Mucosa of descending colon (tissue), 3 donors: Measurements from ENCODE around the gene STX18. TPM values are rescaled to one million over a fixed set of nuclear protein-coding genes. Genes with fewer than 3 reads are reported as not detected.

Source experiments
- ATAC-seq: fragments of 200-7000 bp; cut with Tn5 transposase; one replicate; pipeline ENCODE4 v1.9.1; 2020; ENCODE audit warnings: mild to moderate bottlenecking, moderate library complexity
- DNase-seq, 3 donors: peaks; one replicate each; pipeline ENCODE4 v3.0.0-alpha.2; 2020
- H3K36me3 ChIP-seq: fragments of 200-600 bp; one replicate; pipeline ENCODE4 v1.8.0; 2021; ENCODE audit warnings: low read depth, mild to moderate bottlenecking
- H3K4me1 ChIP-seq: fragments of 200-600 bp; one replicate; pipeline ENCODE4 v1.8.0; 2021; ENCODE audit warnings: low read depth, mild to moderate bottlenecking
- H3K4me3 ChIP-seq: fragments of 200-600 bp; one replicate; pipeline ENCODE4 v1.8.0; 2021; ENCODE audit warnings: mild to moderate bottlenecking
- H3K9me3 ChIP-seq: fragments of 200-600 bp; one replicate; pipeline ENCODE4 v1.8.0; 2021; ENCODE audit warnings: mild to moderate bottlenecking
- CTCF ChIP-seq: fragments of 200-600 bp; IDR thresholded peaks from one replicate; pipeline ENCODE4 v1.8.0; 2022; ENCODE audit warnings: antibody characterized with exemption, mild to moderate bottlenecking
- intact Hi-C, 2 donors: fragments of 100-400 bp; cut with DNase I in 1 of 2; cut with micrococcal nuclease in 1 of 2; formaldehyde crosslinking; loops; one replicate each; pipeline versions ENCODE4 v1.11.0 to v1.11.1; 2022; cut with DNase I, micrococcal nuclease
- total RNA-seq, 3 donors: library from RNA; stranded (reverse); fragmentation: NEBNext Ultra II Directional in 2 of 3; extraction: Animal tissue kit (Norgen Biotek cat#: 25700) in 2 of 3; gene quantifications; one replicate each; pipeline versions ENCODE4 v1.2.1 to v1.2.4, GENCODE V29; 2021 to 2023
- donor health status: DM: no; HTN: no; CAD: no; lungs with moderate emphysema.
- donor health status: DM: no; HTN: no; CAD: no.
- donor health status: DM: no; HTN: yes; CAD: no.

STX18 gene
- total RNA-seq, 3 donors from 2014 or later = 33.1 to 43.3 (median 36.3) TPM

DNA sequence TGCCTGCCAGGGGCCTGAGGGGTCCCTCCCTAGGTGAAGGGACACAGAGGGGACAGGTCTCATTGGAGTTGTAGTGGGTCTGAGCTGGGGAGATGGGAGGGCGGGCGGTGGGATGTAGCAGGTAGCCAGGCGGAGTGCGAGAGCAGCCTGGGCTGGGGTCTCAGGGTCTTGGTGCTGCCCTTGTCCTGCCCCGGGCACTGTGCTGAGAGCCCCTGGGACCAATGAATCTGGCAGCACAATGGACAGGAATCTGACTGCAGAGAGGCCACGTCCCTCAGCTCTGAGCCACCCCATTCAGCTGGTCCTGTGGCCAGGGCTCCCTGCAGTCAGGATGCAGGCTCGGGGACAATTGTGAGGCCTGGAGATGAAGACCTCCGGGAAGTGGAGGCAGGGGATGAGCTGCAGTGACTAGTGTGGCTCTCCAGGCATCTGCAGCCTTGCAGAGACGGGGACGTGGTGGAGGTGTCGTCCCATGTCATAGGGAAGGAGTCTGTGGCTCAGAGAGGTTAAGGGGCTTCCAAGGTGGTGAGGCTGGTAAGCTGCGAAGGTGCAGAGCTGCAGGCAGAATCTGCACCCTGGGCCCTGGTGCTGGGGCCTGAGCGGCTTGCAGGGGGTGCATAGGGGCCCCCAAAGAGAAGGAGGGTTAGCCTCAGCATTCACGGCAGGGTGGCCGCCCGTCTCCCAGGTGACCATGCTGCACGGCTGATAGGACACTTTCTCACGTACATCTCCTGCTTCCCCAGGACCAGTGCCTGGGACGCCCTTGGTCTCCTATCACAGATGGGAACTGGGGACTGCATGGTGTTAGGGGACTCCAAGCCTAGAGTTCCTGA lies 134.3 kb downstream of the STX18 start:
- DNase-seq = peak in 1 of 3 donors; percentile 29
- intact Hi-C loops = no loop called here
- Histone ChIP-seq H3K4me3 (no peak overlapping the region), H3K4me1 (no peaks in the 10 kb centered on the region), H3K9me3 (no peaks in the 10 kb centered on the region), H3K36me3 (no peaks in the 10 kb centered on the region)
- peak; percentile 7 for ATAC-seq
- TF ChIP-seq CTCF = no peak

DNA sequence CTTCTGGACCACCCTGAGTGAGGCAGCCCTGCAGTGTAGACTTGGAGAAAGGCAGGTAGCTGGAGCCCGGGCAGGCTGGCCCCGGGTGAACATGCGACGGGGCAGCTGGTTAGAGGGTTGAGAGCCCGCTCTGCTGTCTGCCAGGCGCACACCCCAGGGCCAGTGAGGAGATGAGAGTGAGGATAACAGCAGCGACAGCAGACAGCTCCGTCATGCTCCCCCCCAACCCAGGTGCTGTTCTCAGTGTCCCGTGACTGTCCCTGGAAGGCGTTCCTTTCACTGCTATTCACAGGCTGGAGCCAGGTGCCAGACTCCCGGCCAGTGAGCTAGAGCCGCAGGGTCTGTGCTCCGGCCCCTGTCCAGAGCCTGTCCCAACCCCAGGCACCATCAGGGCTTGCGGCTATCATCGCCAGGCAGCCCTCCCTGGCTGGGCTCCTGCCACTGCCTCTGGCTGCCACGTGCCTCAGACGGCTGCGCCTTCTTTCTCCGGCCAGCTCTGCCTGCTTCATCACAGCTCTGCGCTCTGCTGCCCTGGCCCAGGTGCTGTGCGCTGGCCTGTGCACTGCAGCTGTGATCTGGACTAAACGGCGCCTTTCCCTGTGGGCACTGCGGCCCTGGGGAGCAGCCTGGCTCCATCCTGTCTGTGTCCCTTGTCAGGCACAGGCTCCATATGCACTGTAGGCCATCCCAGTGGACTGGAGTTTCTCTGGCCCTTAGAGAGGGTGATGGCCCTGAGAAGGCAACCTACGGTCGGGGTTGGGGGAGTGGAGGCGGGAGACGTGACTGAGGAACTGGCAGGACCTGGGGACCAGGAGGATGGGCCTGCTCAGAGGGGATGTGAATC lies 135.2 kb downstream of the STX18 start:
- H3K9me3 ChIP-seq = no peaks in the 10 kb centered on the region
- ATAC-seq (no peak), DNase-seq (peak in 1 of 3 donors; percentile 27)
- intact Hi-C loops = no loop called here
- no peaks in the 10 kb centered on the region for H3K36me3 ChIP-seq
- no peak overlapping the region for H3K4me3 ChIP-seq
- no peak for TF ChIP-seq CTCF
- no peaks in the 10 kb centered on the region for H3K4me1 ChIP-seq

- DNase-seq (no peak), ATAC-seq (no peak)
- TF ChIP-seq CTCF = no peak
- Histone ChIP-seq H3K9me3 (no peaks in the 10 kb centered on the region), H3K4me3 (no peak overlapping the region), H3K4me1 (no peaks in the 10 kb centered on the region), H3K36me3 (no peaks in the 10 kb centered on the region)
- intact Hi-C loops = no loop called here
These were observed 136.4 kb downstream of the STX18 start for GRCh38 chr4:4405358-4405962.

- H3K4me1 ChIP-seq = no peaks in the 10 kb centered on the region
- H3K9me3 ChIP-seq = peaks cover 2% of the 10 kb centered on the region
- ATAC-seq (no peak), DNase-seq (no peak)
- no peak for TF ChIP-seq CTCF
- intact Hi-C loops = no loop called here
- no peak overlapping the region for H3K4me3 ChIP-seq
- no peaks in the 10 kb centered on the region for H3K36me3 ChIP-seq
These were observed 138.9 kb downstream of the STX18 start for GRCh38 chr4:4402966-4403365.

DNA sequence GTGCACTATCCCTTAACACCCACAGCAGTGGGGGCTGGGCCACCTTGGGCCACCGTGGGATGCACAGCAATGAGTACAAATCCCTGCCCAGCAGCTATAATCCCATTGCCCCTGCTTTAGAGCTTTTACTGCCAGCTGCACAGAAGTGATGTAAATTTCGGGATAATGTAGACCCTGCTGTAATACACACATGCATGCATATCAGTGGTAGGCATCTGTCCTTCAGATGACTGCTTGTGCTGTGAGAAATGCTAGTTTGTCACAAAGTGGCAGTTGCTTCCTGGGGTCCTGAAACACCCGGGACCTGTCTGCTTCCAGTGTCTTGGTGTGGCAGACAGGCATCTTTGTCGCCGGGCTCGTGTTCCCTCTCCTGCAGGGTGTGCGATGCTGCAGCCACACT lies 140.8 kb downstream of the STX18 start:
- H3K4me1 ChIP-seq = no peaks in the 10 kb centered on the region
- DNase-seq (no peak), ATAC-seq (no peak)
- TF ChIP-seq CTCF = no peak
- H3K36me3 ChIP-seq = no peaks in the 10 kb centered on the region
- no peak overlapping the region for H3K4me3 ChIP-seq
- H3K9me3 ChIP-seq = peaks cover 2% of the 10 kb centered on the region
- intact Hi-C loops = no loop called here
